ENCODE measurements around the gene WNT5B. TPM values are rescaled to one million over a fixed set of nuclear protein-coding genes. Genes with fewer than 3 reads are reported as not detected.
"Not testable (repeated sequence)": the region's sequence is repeated elsewhere in the genome, so short reads cannot be mapped to it uniquely, and the experiment has no call there.

The WNT5B gene
- total RNA-seq, 2 donors from 2014 or later: 0.47 TPM; not detected in 1

- Mint-ChIP-seq H3K27me3 (peaks cover 0 to 3% of the 10 kb centered on the region in 2 donors), H3K9me3 (no peaks in the 10 kb centered on the region)
These were observed 52.4 kb downstream of the WNT5B start for GRCh38 chr12:1681493-1681807.

GRCh38 chr12:1688086-1688710 lies 59.2 kb downstream of the WNT5B start:
- Mint-ChIP-seq H3K36me3 (no peaks in the 10 kb centered on the region), H3K4me3 (peak overlapping the region; percentile 9)
- DNase-seq (ENCODE audit: low spot score): no peak

More at GRCh38 chr12:1681493-1681807, 52.4 kb downstream of the WNT5B start:
- no peak for DNase-seq (ENCODE audit: low spot score)
- Mint-ChIP-seq H3K4me3 (no peak overlapping the region), H3K27ac (no peak overlapping the region), H3K36me3 (no peaks in the 10 kb centered on the region), H3K4me1 (ENCODE audit: low read depth in 2 of 2) (no peaks in the 10 kb centered on the region)
- no peak for ATAC-seq

GRCh38 chr12:1690578-1691122 lies 61.6 kb downstream of the WNT5B start, which contains the start of gene ADIPOR2:
Gene ADIPOR2, plus strand, starts transcription at chr12:1691070. Its CDS starts 63,274 bp downstream, at chr12:1754344.
- peak within 1 kb of the TSS; percentile 79 to 99 for H3K27ac Mint-ChIP-seq
- peaks cover 22 to 25% of the 10 kb centered on the region in 2 donors for H3K4me1 Mint-ChIP-seq (ENCODE audit: low read depth in 2 of 2)
- no peaks in the 10 kb centered on the region for H3K36me3 Mint-ChIP-seq
- peak; percentile 99 to 100 for ATAC-seq
- H3K27me3 Mint-ChIP-seq: peaks cover 0 to 3% of the 10 kb centered on the region in 2 donors
- peak within 1 kb of the TSS; percentile 94 for H3K4me3 Mint-ChIP-seq
- H3K9me3 Mint-ChIP-seq: no peaks in the 10 kb centered on the region
- DNase-seq (ENCODE audit: low spot score): peak; percentile 96

More at GRCh38 chr12:1688086-1688710, 59.2 kb downstream of the WNT5B start:
- Mint-ChIP-seq H3K9me3 (no peaks in the 10 kb centered on the region), H3K27ac (peak overlapping the region in 1 of 2 donors; percentile 59), H3K4me1 (ENCODE audit: low read depth in 2 of 2) (peaks cover 18 to 24% of the 10 kb centered on the region in 2 donors), H3K27me3 (peaks cover 0 to 3% of the 10 kb centered on the region in 2 donors)
- ATAC-seq: no peak

- Mint-ChIP-seq H3K27ac (peak overlapping the region; percentile 79 to 99), H3K9me3 (no peaks in the 10 kb centered on the region), H3K27me3 (no peaks in the 10 kb centered on the region), H3K4me3 (peak overlapping the region; percentile 94), H3K4me1 (ENCODE audit: low read depth in 2 of 2) (peaks cover 28 to 32% of the 10 kb centered on the region in 2 donors), H3K36me3 (no peaks in the 10 kb centered on the region)
- DNase-seq (ENCODE audit: low spot score) (peak; percentile 73), ATAC-seq (peak; percentile 60 to 69)
These were observed 62.3 kb downstream of the WNT5B start for GRCh38 chr12:1691123-1692007.

- Mint-ChIP-seq H3K36me3 (no peaks in the 10 kb centered on the region), H3K9me3 (no peaks in the 10 kb centered on the region), H3K4me1 (ENCODE audit: low read depth in 2 of 2) (peaks cover 35 to 40% of the 10 kb centered on the region in 2 donors), H3K4me3 (peak overlapping the region; percentile 94), H3K27me3 (no peaks in the 10 kb centered on the region), H3K27ac (peak overlapping the region; percentile 79 to 99)
- DNase-seq (ENCODE audit: low spot score): no peak
- ATAC-seq: no peak
These were observed 63.2 kb downstream of the WNT5B start for GRCh38 chr12:1692226-1692625.

- Mint-ChIP-seq H3K9me3 (no peaks in the 10 kb centered on the region), H3K4me3 (no peak overlapping the region), H3K27me3 (no peaks in the 10 kb centered on the region), H3K27ac (peak overlapping the region in 1 of 2 donors; percentile 99), H3K4me1 (ENCODE audit: low read depth in 2 of 2) (peaks cover 39 to 44% of the 10 kb centered on the region in 2 donors), H3K36me3 (no peaks in the 10 kb centered on the region)
- ATAC-seq (no peak), DNase-seq (ENCODE audit: low spot score) (no peak)
These were observed 64.0 kb downstream of the WNT5B start for GRCh38 chr12:1692895-1693610.

GRCh38 chr12:1695097-1695496 lies 66.1 kb downstream of the WNT5B start:
- H3K27ac Mint-ChIP-seq; H3K4me3 Mint-ChIP-seq; H3K9me3 Mint-ChIP-seq; ATAC-seq; DNase-seq (ENCODE audit: low spot score); H3K27me3 Mint-ChIP-seq; H3K36me3 Mint-ChIP-seq: not testable (repeated sequence)
- peaks cover 45 to 47% of the 10 kb centered on the region in 2 donors for H3K4me1 Mint-ChIP-seq (ENCODE audit: low read depth in 2 of 2)

GRCh38 chr12:1695886-1696670 lies 67.0 kb downstream of the WNT5B start:
- H3K9me3 Mint-ChIP-seq: no peaks in the 10 kb centered on the region
- H3K4me3 Mint-ChIP-seq: no peak overlapping the region
- ATAC-seq: no peak
- peak overlapping the region in 1 of 2 donors; percentile 64 for H3K27ac Mint-ChIP-seq
- H3K36me3 Mint-ChIP-seq: no peaks in the 10 kb centered on the region
- DNase-seq (ENCODE audit: low spot score): no peak
- no peaks in the 10 kb centered on the region for H3K27me3 Mint-ChIP-seq
- peaks cover 40% of the 10 kb centered on the region in 2 donors for H3K4me1 Mint-ChIP-seq (ENCODE audit: low read depth in 2 of 2)

- H3K4me1 Mint-ChIP-seq (ENCODE audit: low read depth in 2 of 2): peaks cover 34 to 39% of the 10 kb centered on the region in 2 donors
- no peaks in the 10 kb centered on the region for H3K36me3 Mint-ChIP-seq
- DNase-seq (ENCODE audit: low spot score): no peak
These were observed 67.8 kb downstream of the WNT5B start for GRCh38 chr12:1696800-1697199.

More at GRCh38 chr12:1696800-1697199, 67.8 kb downstream of the WNT5B start:
- Mint-ChIP-seq H3K27ac (peak overlapping the region in 1 of 2 donors; percentile 64), H3K27me3 (no peaks in the 10 kb centered on the region), H3K4me3 (no peak overlapping the region), H3K9me3 (no peaks in the 10 kb centered on the region)
- ATAC-seq: no peak

Other genes with a start within 250 kb of the WNT5B start
- gene FBXL14, start 34.6 kb upstream of the WNT5B start, total RNA-seq: 10 to 100 TPM; 19.4 to 26.2 TPM
- 10 to 100 TPM; 72.5 to 74.5 TPM for gene ADIPOR2, start 61.8 kb downstream of the WNT5B start, total RNA-seq
- not detected for gene LRTM2, start 191.3 kb downstream of the WNT5B start, total RNA-seq